Neural cell (in vitro differentiated cells): ENCODE data around the gene SCFD1. TPM values are rescaled to one million over a fixed set of nuclear protein-coding genes. Genes with fewer than 3 reads are reported as not detected.

Source experiments
- H2AFZ ChIP-seq: fragments of 200-600, 300-800 bp; sonication (generic), shearing (Covaris generic); 2 replicates; pipeline ENCODE4 v1.6.0; 2014; ENCODE audit warnings: low read depth, mild to moderate bottlenecking, antibody characterized with exemption, low read length, moderate library complexity
- H3F3A ChIP-seq: fragments of 200-600 bp; shearing (Covaris generic); 2 replicates; pipeline ENCODE4 v1.6.1; 2016; ENCODE audit warnings: mild to moderate bottlenecking, moderate library complexity, mixed read lengths, antibody characterized with exemption, low read length; ENCODE audit not compliant: insufficient read depth, poor library complexity, severe bottlenecking
- H3K27ac ChIP-seq: fragments of 200-600, 300-800 bp; sonication (generic), shearing (Covaris generic); 2 replicates; pipeline ENCODE4 v1.5.1; 2014; ENCODE audit warnings: mild to moderate bottlenecking, low read length, moderate library complexity
- H3K27me3 ChIP-seq: fragments of 300-800, 200-600 bp; sonication (generic), shearing (Covaris generic); 2 replicates; pipeline ENCODE4 v1.6.0; 2014; ENCODE audit warnings: mild to moderate bottlenecking, low read depth, low read length, moderate library complexity; ENCODE audit not compliant: insufficient read depth
- H3K36me3 ChIP-seq: fragments of 300-800, 200-600 bp; sonication (generic), shearing (Covaris generic); 2 replicates; pipeline ENCODE4 v1.5.1; 2014; ENCODE audit warnings: mild to moderate bottlenecking, antibody characterized with exemption, low read length, moderate library complexity; ENCODE audit not compliant: insufficient read depth
- H3K4me2 ChIP-seq: fragments of 300-800, 200-600 bp; sonication (generic), shearing (Covaris generic); 2 replicates; pipeline ENCODE4 v1.6.0; 2014; ENCODE audit warnings: mild to moderate bottlenecking, low read length
- H3K4me3 ChIP-seq: fragments of 300-800, 200-600 bp; sonication (generic), shearing (Covaris generic); 2 replicates; pipeline ENCODE4 v1.5.1; 2014; ENCODE audit warnings: mild to moderate bottlenecking, low read length, moderate library complexity
- H3K79me2 ChIP-seq: fragments of 200-600 bp; shearing (Covaris generic); replicated peaks from 2 replicates; pipeline ENCODE4 v1.6.0; 2014; ENCODE audit warnings: mild to moderate bottlenecking, low read length, moderate library complexity; ENCODE audit not compliant: insufficient read depth
- H3K9ac ChIP-seq: fragments of 300-800, 200-600 bp; sonication (generic), shearing (Covaris generic); 2 replicates; pipeline ENCODE4 v1.6.1; 2016; ENCODE audit warnings: mild to moderate bottlenecking, low read length, mixed read lengths
- H3K9me2 ChIP-seq: fragments of 200-600 bp; shearing (Covaris generic); 2 replicates; pipeline ENCODE4 v1.6.1; 2016; ENCODE audit warnings: mild to moderate bottlenecking, low read length, mixed read lengths; ENCODE audit not compliant: insufficient read depth
- H3K9me3 ChIP-seq: fragments of 200-600, 300-800 bp; sonication (generic), shearing (Covaris generic); 2 replicates; pipeline ENCODE4 v1.6.1; 2016; ENCODE audit warnings: mild to moderate bottlenecking, mixed run types, low read length, moderate library complexity, mixed read lengths
- H4K20me1 ChIP-seq: fragments of 200-600 bp; shearing (Covaris generic); 2 replicates; pipeline ENCODE4 v1.6.1; 2016; ENCODE audit warnings: mild to moderate bottlenecking, mixed run types; ENCODE audit not compliant: insufficient read depth
- EP300 ChIP-seq: fragments of 450-650 bp; conservative IDR thresholded peaks from 2 replicates; pipeline ENCODE4 v1.6.1; 2014; ENCODE audit warnings: antibody characterized with exemption, mild to moderate bottlenecking, moderate library complexity; ENCODE audit not compliant: poor library complexity, severe bottlenecking
- EZH2 ChIP-seq: fragments of 200-600, 300-800 bp; shearing (Covaris generic), sonication (generic); IDR thresholded peaks from 2 replicates; pipeline ENCODE4 v1.6.1; 2014; ENCODE audit warnings: antibody characterized with exemption, low read length, borderline replicate concordance, mild to moderate bottlenecking; ENCODE audit not compliant: insufficient read depth, poor library complexity, severe bottlenecking
- MXI1 ChIP-seq: fragments of 450-650 bp; conservative IDR thresholded peaks from 2 replicates; pipeline ENCODE4 v1.6.1; 2014; ENCODE audit warnings: antibody characterized with exemption, mild to moderate bottlenecking; ENCODE audit not compliant: poor library complexity, severe bottlenecking
- POLR2AphosphoS5 ChIP-seq: IDR thresholded peaks from 2 replicates; pipeline ENCODE4 v1.6.1; 2012
- RAD21 ChIP-seq: fragments of 450-650 bp; conservative IDR thresholded peaks from 2 replicates; pipeline ENCODE4 v1.6.1; 2014; ENCODE audit warnings: antibody characterized with exemption, mild to moderate bottlenecking, moderate library complexity
- REST ChIP-seq: IDR thresholded peaks from 2 replicates; pipeline ENCODE4 v1.6.1; 2012; ENCODE audit warnings: borderline replicate concordance
- SMC3 ChIP-seq: fragments of 450-650 bp; conservative IDR thresholded peaks from 2 replicates; pipeline ENCODE4 v1.6.1; 2014; ENCODE audit warnings: antibody characterized with exemption, mild to moderate bottlenecking, moderate library complexity; ENCODE audit not compliant: poor library complexity
- TAF1 ChIP-seq: IDR thresholded peaks from 2 replicates; pipeline ENCODE4 v1.6.1; 2012; ENCODE audit warnings: low read depth
- polyA plus RNA-seq: library from polyadenylated mRNA; depleted of rRNA; stranded (reverse); fragments of >200 nt; gene quantifications from 2 replicates; pipeline ENCODE4 v1.2.3, GENCODE V29; 2014
- TF ChIP-seq, protein P1 (sequence below): fragments of 450-650 bp; IDR thresholded peaks from 2 replicates; pipeline ENCODE4 v1.5.1; 2014; ENCODE audit warnings: antibody characterized with exemption, mild to moderate bottlenecking, moderate library complexity; ENCODE audit not compliant: poor library complexity, severe bottlenecking

Gene SCFD1
- polyA plus RNA-seq, 1 donor from 2014 or later, result 99.4 TPM

- Histone ChIP-seq H3K27ac (no peak overlapping the region), H3K9ac (no peak overlapping the region), H3K36me3 (no peaks in the 10 kb centered on the region), H3K9me3 (no peaks in the 10 kb centered on the region), H3K27me3 (no peaks in the 10 kb centered on the region), H3K4me2 (no peak overlapping the region), H4K20me1 (no peaks in the 10 kb centered on the region), H3K79me2 (no peaks in the 10 kb centered on the region), H3F3A (no peaks in the 10 kb centered on the region), H3K9me2 (no peaks in the 10 kb centered on the region), H3K4me3 (no peak overlapping the region), H2AFZ (no peak overlapping the region)
- TF ChIP-seq EP300, result no peak
- TF ChIP-seq MXI1, result no peak
- no peak for TF ChIP-seq POLR2AphosphoS5
- no peak for TF ChIP-seq SMC3
- TF ChIP-seq REST, result no peak
- TF ChIP-seq RAD21, result no peak
- TF ChIP-seq TAF1, result no peak
Measured at GRCh38 chr14:30738978-30739377, 116.9 kb downstream of the SCFD1 start.

DNA sequence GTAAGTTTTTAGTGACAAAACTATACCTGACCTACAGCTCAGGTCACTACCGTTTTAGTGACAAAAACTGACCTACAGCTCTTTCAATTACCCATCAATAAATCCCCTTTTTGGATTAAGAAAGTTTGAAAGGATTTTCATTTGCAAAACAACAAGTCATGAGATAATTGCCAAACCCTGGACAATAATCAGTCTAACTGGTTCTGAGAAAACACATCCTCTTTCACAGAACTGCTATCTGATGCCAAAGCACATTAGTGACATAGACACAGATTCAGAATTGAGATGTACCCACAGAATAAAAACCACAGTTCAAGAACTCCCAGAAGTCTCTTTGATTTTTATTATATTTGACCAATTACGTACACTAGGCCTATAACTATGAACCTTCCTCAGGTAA lies 126.2 kb downstream of the SCFD1 start:
- no peak overlapping the region for H3K4me2 ChIP-seq
- H2AFZ ChIP-seq, result no peak overlapping the region
- H3K9me3 ChIP-seq, result no peaks in the 10 kb centered on the region
- no peaks in the 10 kb centered on the region for H3F3A ChIP-seq
- no peak overlapping the region for H3K27ac ChIP-seq
- no peak overlapping the region for H3K9ac ChIP-seq
- H3K9me2 ChIP-seq, result no peaks in the 10 kb centered on the region
- no peaks in the 10 kb centered on the region for H3K27me3 ChIP-seq
- no peaks in the 10 kb centered on the region for H3K79me2 ChIP-seq
- H3K4me3 ChIP-seq, result no peak overlapping the region
- TF ChIP-seq RAD21 (no peak), EZH2 (no peak), REST (no peak), MXI1 (no peak), POLR2AphosphoS5 (no peak), SMC3 (no peak), EP300 (no peak), TAF1 (no peak)
- TF ChIP-seq, protein P1, sequence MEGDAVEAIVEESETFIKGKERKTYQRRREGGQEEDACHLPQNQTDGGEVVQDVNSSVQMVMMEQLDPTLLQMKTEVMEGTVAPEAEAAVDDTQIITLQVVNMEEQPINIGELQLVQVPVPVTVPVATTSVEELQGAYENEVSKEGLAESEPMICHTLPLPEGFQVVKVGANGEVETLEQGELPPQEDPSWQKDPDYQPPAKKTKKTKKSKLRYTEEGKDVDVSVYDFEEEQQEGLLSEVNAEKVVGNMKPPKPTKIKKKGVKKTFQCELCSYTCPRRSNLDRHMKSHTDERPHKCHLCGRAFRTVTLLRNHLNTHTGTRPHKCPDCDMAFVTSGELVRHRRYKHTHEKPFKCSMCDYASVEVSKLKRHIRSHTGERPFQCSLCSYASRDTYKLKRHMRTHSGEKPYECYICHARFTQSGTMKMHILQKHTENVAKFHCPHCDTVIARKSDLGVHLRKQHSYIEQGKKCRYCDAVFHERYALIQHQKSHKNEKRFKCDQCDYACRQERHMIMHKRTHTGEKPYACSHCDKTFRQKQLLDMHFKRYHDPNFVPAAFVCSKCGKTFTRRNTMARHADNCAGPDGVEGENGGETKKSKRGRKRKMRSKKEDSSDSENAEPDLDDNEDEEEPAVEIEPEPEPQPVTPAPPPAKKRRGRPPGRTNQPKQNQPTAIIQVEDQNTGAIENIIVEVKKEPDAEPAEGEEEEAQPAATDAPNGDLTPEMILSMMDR, result no peak
- no peaks in the 10 kb centered on the region for H3K36me3 ChIP-seq
- no peaks in the 10 kb centered on the region for H4K20me1 ChIP-seq
